Transverse colon (tissue), 4 donors: ENCODE data around the gene GABRB3.

Experiments
- EP300 ChIP-seq: sonication (generic); formaldehyde crosslinking; IDR thresholded peaks from one replicate; pipeline ENCODE4 v1.6.1; 2017; ENCODE audit warnings: antibody characterized with exemption, low read depth
- POLR2A ChIP-seq: fragments of 450-650 bp; IDR thresholded peaks from one replicate; pipeline ENCODE4 v1.6.1; 2016; ENCODE audit warnings: antibody characterized with exemption, mild to moderate bottlenecking, moderate library complexity
- POLR2AphosphoS5 ChIP-seq, 3 donors: sonication (generic); formaldehyde crosslinking; IDR thresholded peaks; one replicate each; pipeline ENCODE4 v1.6.1; 2016; ENCODE audit warnings: antibody characterized with exemption in 3 of 3
- TF ChIP-seq, protein P1 (sequence below), 5 experiments: fragments of 200-600 bp in 3 of 5; fragments of 450-650 bp in 2 of 5; sonication (generic) in 3 of 5; IDR thresholded peaks; 1 replicate in 2 of 5; 2 replicates in 3 of 5; pipeline ENCODE4 v1.5.1; 2016 to 2017; ENCODE audit warnings: antibody characterized with exemption in 5 of 5, inconsistent platforms in 3 of 5, mild to moderate bottlenecking in 2 of 5, moderate library complexity in 1 of 5

DNA sequence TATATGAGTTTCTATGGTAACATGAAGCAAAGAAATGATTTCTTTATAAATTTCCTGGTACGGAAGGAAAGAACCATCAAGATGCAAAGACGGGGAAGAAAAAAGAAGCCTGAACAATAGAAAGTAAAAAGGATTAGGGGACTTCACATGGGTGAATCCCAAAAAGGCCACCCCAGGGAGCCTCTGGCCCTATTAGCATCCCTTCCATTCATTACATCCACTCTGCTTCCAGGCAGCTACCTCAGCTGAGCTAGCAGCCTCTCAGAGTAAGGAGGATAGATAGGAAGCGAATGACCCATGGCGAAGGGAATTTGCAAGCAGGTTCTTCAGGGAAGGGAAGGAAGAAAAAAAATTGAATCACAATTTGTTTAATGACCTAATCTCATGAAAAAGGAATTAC is 81.6 kb downstream of the GABRB3 start:
- TF ChIP-seq, protein P1, sequence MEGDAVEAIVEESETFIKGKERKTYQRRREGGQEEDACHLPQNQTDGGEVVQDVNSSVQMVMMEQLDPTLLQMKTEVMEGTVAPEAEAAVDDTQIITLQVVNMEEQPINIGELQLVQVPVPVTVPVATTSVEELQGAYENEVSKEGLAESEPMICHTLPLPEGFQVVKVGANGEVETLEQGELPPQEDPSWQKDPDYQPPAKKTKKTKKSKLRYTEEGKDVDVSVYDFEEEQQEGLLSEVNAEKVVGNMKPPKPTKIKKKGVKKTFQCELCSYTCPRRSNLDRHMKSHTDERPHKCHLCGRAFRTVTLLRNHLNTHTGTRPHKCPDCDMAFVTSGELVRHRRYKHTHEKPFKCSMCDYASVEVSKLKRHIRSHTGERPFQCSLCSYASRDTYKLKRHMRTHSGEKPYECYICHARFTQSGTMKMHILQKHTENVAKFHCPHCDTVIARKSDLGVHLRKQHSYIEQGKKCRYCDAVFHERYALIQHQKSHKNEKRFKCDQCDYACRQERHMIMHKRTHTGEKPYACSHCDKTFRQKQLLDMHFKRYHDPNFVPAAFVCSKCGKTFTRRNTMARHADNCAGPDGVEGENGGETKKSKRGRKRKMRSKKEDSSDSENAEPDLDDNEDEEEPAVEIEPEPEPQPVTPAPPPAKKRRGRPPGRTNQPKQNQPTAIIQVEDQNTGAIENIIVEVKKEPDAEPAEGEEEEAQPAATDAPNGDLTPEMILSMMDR (IDR thresholded peaks at IDR 0.05) = no peak
- TF ChIP-seq POLR2A (no peak), EP300 (no peak), POLR2AphosphoS5 (IDR thresholded peaks at IDR 0.05) (no peak)
